Measurements from ENCODE around the gene CSMD2.

CSMD2 gene

DNA sequence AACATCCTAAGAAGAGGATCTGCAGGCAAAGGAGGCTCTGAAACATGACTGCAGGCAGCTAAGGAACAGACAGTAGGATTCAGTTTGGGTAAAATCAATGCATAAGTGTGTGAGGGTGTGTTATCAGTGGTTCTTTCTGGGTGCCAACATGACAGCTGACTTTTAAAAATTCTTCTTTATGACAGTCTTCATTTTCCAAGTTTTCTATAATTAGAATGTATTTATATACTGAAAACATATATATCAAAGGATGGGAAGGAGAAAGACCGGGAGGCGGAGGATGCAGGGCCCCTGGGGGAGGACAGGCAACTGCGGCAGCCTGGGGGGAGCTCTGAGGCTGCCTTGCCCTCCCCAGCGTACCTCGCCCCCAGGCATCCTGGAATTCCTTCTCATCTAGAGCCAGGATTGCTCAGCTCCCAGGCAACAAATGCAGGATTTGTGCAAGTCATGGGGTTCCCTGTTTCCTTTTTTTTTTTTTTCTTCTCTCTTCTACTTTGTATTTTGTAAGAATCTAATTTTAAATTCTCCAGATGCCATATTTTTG is 104.8 kb downstream of the CSMD2 start:
- Histone ChIP-seq H3K9me3 (ENCODE audit: insufficient read depth, low read length) (no peaks in the 10 kb centered on the region), H3K4me3 (ENCODE audit: insufficient read depth, low read length, poor library complexity, severe bottlenecking) (no peak overlapping the region), H2AFZ (ENCODE audit: low read depth, low read length, severe bottlenecking) (no peak overlapping the region), H3K9me2 (replicated peaks; ENCODE audit: insufficient read depth, low read length) (no peaks in the 10 kb centered on the region), H4K20me1 (ENCODE audit: low read depth, low read length) (no peaks in the 10 kb centered on the region), H3K27ac (ENCODE audit: low read depth, low read length) (no peak overlapping the region), H3K79me2 (ENCODE audit: insufficient read depth, low read length) (no peaks in the 10 kb centered on the region), H3K4me2 (ENCODE audit: low read depth, low read length, poor library complexity, severe bottlenecking) (no peak overlapping the region), H3K27me3 (ENCODE audit: low read length) (no peaks in the 10 kb centered on the region), H3K36me3 (ENCODE audit: low read length) (no peaks in the 10 kb centered on the region), H3F3A (ENCODE audit: insufficient read depth) (no peaks in the 10 kb centered on the region), H3K9ac (ENCODE audit: low read length) (no peak overlapping the region)
- no peak for TF ChIP-seq EZH2phosphoT487 (conservative IDR thresholded peaks at IDR 0.05; ENCODE audit: low read length)
- TF ChIP-seq, protein P1, sequence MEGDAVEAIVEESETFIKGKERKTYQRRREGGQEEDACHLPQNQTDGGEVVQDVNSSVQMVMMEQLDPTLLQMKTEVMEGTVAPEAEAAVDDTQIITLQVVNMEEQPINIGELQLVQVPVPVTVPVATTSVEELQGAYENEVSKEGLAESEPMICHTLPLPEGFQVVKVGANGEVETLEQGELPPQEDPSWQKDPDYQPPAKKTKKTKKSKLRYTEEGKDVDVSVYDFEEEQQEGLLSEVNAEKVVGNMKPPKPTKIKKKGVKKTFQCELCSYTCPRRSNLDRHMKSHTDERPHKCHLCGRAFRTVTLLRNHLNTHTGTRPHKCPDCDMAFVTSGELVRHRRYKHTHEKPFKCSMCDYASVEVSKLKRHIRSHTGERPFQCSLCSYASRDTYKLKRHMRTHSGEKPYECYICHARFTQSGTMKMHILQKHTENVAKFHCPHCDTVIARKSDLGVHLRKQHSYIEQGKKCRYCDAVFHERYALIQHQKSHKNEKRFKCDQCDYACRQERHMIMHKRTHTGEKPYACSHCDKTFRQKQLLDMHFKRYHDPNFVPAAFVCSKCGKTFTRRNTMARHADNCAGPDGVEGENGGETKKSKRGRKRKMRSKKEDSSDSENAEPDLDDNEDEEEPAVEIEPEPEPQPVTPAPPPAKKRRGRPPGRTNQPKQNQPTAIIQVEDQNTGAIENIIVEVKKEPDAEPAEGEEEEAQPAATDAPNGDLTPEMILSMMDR (IDR thresholded peaks at IDR 0.05; ENCODE audit: insufficient read depth, low read length, poor library complexity, severe bottlenecking) = no peak

DNA sequence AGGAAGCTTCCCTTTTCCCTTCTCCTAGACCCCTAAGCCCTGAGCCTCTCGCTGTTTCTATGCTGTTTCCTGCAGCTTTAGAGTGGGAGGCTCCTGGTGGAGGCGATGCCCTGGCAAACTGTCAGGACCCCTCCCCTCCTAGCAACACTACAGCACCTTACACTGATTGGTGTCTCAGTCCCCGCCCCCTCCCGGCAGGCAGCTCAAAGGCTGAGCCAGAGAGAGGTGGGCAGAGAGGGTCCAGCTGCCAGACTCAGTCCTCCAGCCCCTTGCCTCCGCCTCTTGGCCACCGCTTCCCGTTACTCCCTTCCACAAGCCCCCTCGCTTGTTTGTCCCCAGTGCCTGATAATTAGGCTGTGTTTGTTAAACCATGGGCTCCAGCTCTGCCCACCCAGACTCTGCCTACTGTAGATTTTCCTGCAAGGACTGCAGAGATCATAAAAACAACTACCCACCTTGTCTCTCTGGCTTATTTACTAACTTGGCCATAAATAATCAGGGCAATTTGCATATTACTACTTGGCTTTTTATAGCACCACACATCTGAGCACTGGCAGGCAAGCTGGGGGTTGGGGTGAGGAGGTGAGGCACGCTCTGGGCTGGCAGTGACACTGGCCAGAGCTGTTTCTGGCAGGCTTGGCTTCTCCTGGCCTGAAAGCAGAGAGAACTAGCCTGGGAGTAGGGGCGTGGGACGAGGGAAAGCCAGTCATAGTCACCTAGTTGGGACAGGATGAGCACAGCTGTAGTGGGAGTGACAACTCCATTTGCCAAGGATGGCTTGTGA is 107.5 kb downstream of the CSMD2 start:
- no peak overlapping the region for H3K27ac ChIP-seq (ENCODE audit: low read depth, low read length)
- H3F3A ChIP-seq (ENCODE audit: insufficient read depth) = no peaks in the 10 kb centered on the region
- H3K9me3 ChIP-seq (ENCODE audit: insufficient read depth, low read length) = no peaks in the 10 kb centered on the region
- H3K79me2 ChIP-seq (ENCODE audit: insufficient read depth, low read length) = no peaks in the 10 kb centered on the region
- no peaks in the 10 kb centered on the region for H4K20me1 ChIP-seq (ENCODE audit: low read depth, low read length)
- H3K36me3 ChIP-seq (ENCODE audit: low read length) = no peaks in the 10 kb centered on the region
- no peak overlapping the region for H3K9ac ChIP-seq (ENCODE audit: low read length)
- no peaks in the 10 kb centered on the region for H3K27me3 ChIP-seq (ENCODE audit: low read length)
- TF ChIP-seq, protein P1 (IDR thresholded peaks at IDR 0.05; ENCODE audit: insufficient read depth, low read length, poor library complexity, severe bottlenecking) = no peak
- TF ChIP-seq EZH2phosphoT487 (conservative IDR thresholded peaks at IDR 0.05; ENCODE audit: low read length) = no peak
- no peak overlapping the region for H3K4me2 ChIP-seq (ENCODE audit: low read depth, low read length, poor library complexity, severe bottlenecking)
- H3K9me2 ChIP-seq (replicated peaks; ENCODE audit: insufficient read depth, low read length) = no peaks in the 10 kb centered on the region
- H2AFZ ChIP-seq (ENCODE audit: low read depth, low read length, severe bottlenecking) = no peak overlapping the region
- H3K4me3 ChIP-seq (ENCODE audit: insufficient read depth, low read length, poor library complexity, severe bottlenecking) = no peak overlapping the region

DNA sequence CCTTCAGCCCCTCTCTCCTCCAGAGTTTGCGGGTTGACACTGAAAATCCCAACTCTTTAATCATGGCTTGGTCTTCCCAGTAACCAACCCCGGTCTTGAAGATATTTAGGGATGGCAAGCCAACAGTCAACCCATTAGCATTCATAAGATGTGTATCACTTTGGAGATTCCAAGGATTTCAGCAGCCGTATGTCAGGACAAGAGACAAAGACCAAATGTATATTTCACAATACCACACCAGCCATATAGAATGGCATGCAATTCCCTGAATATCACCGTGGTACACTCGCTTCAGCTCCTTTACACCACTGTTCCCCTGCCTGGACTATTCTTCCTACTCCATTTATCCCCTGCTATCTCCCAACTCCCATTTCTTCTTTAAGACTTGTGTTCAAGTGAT is 109.2 kb downstream of the CSMD2 start:
- H3K9ac ChIP-seq (ENCODE audit: low read length) = no peak overlapping the region
- no peaks in the 10 kb centered on the region for H3K27me3 ChIP-seq (ENCODE audit: low read length)
- no peaks in the 10 kb centered on the region for H3K9me3 ChIP-seq (ENCODE audit: insufficient read depth, low read length)
- H3F3A ChIP-seq (ENCODE audit: insufficient read depth) = no peaks in the 10 kb centered on the region
- no peak for TF ChIP-seq EZH2phosphoT487 (conservative IDR thresholded peaks at IDR 0.05; ENCODE audit: low read length)
- TF ChIP-seq, protein P1 (IDR thresholded peaks at IDR 0.05; ENCODE audit: insufficient read depth, low read length, poor library complexity, severe bottlenecking) = no peak
- no peak overlapping the region for H3K4me3 ChIP-seq (ENCODE audit: insufficient read depth, low read length, poor library complexity, severe bottlenecking)
- H2AFZ ChIP-seq (ENCODE audit: low read depth, low read length, severe bottlenecking) = no peak overlapping the region
- no peaks in the 10 kb centered on the region for H3K36me3 ChIP-seq (ENCODE audit: low read length)
- no peak overlapping the region for H3K4me2 ChIP-seq (ENCODE audit: low read depth, low read length, poor library complexity, severe bottlenecking)
- H3K27ac ChIP-seq (ENCODE audit: low read depth, low read length) = no peak overlapping the region
- no peaks in the 10 kb centered on the region for H3K79me2 ChIP-seq (ENCODE audit: insufficient read depth, low read length)
- H3K9me2 ChIP-seq (replicated peaks; ENCODE audit: insufficient read depth, low read length) = no peaks in the 10 kb centered on the region
- H4K20me1 ChIP-seq (ENCODE audit: low read depth, low read length) = no peaks in the 10 kb centered on the region
